Caki2 (cell line): ENCODE measurements around the gene MAP6. TPM values are rescaled to one million over a fixed set of nuclear protein-coding genes. Genes with fewer than 3 reads are reported as not detected.

Source experiments
- DNase-seq: peaks from one replicate; pipeline ENCODE4 v3.0.0-alpha.2; 2015; ENCODE audit warnings: low read depth
- in situ Hi-C: cut with HindIII; loops from 2 replicates; pipeline ENCODE4 v1.10.0; 2016; ENCODE audit warnings: low sequenced_read_pairs, low pct_unique_long_range_greater_than_20kb, mixed read lengths
- total RNA-seq: library from RNA; depleted of rRNA; stranded (reverse); fragments of >200 nt; shearing (Covaris generic); gene quantifications from 2 replicates; pipeline ENCODE4 v1.2.3, GENCODE V29; 2014; ENCODE audit warnings: low replicate concordance

MAP6 gene
- total RNA-seq, 1 experiment from 2014 or later = not detected

GRCh38 chr11:75582895-75583717, 85.7 kb downstream of the MAP6 start:
- no peak for DNase-seq
- in situ Hi-C loops = no loop called here

GRCh38 chr11:75582506-75582894, 86.3 kb downstream of the MAP6 start:
- in situ Hi-C loops = no loop called here
- DNase-seq = no peak

- DNase-seq = no peak
- in situ Hi-C loops = no loop called here
Measured at GRCh38 chr11:75579841-75580240, 89.0 kb downstream of the MAP6 start.

DNA sequence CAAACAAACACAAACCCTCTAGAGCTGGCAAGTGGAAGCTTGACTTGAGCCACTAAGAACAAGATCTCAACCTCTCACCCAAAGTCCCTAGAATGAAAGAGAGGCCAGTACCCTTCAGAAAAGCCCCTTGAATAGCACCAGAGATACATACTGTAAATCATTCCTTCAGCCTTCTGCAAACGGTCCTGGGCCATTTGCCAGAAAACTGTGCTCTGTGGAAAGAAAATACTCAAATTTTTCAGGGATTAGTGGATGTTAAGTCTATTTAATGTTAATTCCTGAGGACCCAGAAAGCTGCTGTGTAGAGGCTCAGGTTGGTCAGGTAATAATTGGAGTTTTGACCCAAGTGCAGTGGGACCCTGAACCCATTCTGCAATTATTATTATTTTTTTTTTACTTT, 89.9 kb downstream of the MAP6 start:
- in situ Hi-C loops = no loop called here
- DNase-seq = no peak

DNA sequence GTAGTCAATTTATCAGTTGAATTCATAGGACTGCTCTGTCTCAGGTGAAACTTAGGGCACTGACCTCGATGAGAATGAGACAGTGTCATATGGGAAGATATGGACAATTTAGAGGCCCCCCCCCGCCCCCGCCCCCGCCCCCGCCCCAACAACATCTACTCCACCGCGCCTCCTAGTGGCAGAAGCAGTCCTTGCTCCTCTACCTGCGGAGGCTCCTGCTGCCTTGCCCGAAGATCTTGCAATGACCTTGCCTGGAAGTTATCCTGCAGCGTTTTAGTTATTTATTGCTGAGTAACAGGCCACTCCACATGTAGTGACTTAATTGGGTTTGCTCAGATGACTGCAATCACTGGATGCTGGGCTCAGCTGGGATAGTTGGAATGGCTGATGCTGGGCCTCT, 91.6 kb downstream of the MAP6 start:
- DNase-seq = peak; percentile 18
- in situ Hi-C loops = no loop called here

- DNase-seq = peak; percentile 70
- in situ Hi-C loops = no loop called here
Measured at GRCh38 chr11:75576499-75576918, 92.3 kb downstream of the MAP6 start.

- no peak for DNase-seq
- in situ Hi-C loops = no loop called here
Measured at GRCh38 chr11:75576017-75576416, 92.8 kb downstream of the MAP6 start.

- in situ Hi-C loops = no loop called here
- DNase-seq = no peak
Measured at GRCh38 chr11:75574698-75575602, 93.9 kb downstream of the MAP6 start.

GRCh38 chr11:75572744-75573143, 96.1 kb downstream of the MAP6 start:
- no peak for DNase-seq
- in situ Hi-C loops = no loop called here

- no peak for DNase-seq
- in situ Hi-C loops = no loop called here
Measured at GRCh38 chr11:75571625-75572024, 97.2 kb downstream of the MAP6 start.

- no peak for DNase-seq
- in situ Hi-C loops = no loop called here
Measured at GRCh38 chr11:75570559-75571139, 98.2 kb downstream of the MAP6 start.

DNA sequence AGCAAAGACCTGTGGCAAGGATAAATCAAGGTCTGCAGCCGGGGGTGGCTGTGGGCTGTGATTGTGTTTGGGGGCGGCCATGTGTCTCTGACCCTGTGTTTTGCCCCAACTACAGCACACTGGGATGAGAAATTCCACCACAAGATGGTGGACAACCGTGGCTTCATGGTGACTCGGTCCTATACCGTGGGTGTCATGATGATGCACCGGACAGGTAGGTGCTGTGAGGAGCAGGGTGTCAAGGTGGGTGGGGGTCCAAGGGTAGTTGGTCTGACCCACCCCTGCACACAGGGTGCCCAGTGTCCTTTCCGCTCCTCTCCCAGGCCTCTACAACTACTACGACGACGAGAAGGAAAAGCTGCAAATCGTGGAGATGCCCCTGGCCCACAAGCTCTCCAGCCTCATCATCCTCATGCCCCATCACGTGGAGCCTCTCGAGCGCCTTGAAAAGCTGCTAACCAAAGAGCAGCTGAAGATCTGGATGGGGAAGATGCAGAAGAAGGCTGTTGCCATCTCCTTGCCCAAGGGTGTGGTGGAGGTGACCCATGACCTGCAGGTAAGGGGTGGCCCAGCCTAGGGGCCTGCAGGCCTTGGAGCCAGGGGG, 100.1 kb downstream of the MAP6 start:
- in situ Hi-C loops = no loop called here
- DNase-seq = no peak

- no peak for DNase-seq
- in situ Hi-C loops = no loop called here
Measured at GRCh38 chr11:75567971-75568370, 100.9 kb downstream of the MAP6 start.

DNA sequence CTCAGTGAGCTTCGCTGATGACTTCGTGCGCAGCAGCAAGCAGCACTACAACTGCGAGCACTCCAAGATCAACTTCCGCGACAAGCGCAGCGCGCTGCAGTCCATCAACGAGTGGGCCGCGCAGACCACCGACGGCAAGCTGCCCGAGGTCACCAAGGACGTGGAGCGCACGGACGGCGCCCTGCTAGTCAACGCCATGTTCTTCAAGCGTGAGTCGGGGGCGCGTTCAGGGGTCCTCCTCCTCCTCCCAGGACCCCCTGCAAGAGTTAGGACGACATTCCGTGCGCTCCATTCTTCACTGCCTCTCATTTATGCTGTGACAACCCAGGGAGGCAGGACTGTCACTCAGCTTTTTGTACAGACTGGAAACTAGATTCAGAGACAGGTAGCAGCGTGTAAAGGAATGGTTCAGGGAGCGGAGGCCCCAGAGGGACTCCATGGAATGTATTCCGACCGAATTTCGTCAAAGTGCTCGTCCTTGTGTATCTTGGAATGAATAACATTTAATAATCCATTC, 102.0 kb downstream of the MAP6 start:
- DNase-seq = no peak
- in situ Hi-C loops = no loop called here

- no peak for DNase-seq
- in situ Hi-C loops = no loop called here
Measured at GRCh38 chr11:75565916-75566762, 102.7 kb downstream of the MAP6 start.

DNA sequence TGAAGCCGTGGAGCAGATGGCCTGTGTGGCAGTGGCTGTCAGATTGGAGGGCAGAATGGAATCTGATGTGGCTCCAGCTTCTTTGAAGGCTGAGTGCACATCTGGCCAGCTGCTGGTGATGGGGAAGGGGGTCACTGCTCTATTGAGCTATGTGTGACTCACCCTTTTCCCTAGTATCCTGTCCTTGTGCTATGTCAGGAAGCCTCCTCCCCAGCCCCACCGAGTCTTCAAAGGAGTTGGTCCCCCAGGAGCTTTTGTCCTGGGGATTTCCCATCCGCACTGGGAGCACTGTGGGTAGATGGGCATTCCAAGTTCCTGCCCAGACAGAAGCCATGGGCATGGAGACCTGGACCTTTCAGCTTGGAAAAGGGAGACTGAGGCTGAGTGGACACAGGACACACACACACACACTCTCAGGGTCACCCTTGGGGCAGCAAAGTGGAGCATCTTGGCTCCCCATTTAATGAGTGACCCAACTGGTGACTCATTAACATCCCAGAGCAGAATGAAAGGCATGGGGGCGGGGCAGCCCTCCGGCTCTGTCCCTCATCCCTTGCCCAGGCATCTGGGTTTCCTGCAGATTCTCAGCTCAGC, 103.5 kb downstream of the MAP6 start:
- in situ Hi-C loops = no loop called here
- DNase-seq = peak; percentile 48

- in situ Hi-C loops = no loop called here
- no peak for DNase-seq
Measured at GRCh38 chr11:75563978-75564552, 104.8 kb downstream of the MAP6 start.
